IPS-NIHi7 (cell line): ENCODE results near the gene GFY.
"Not testable (repeated sequence)": the region's sequence is repeated elsewhere in the genome, so short reads cannot be mapped to it uniquely, and the experiment has no call there.

Source experiments
- DNase-seq: peaks from one replicate; pipeline ENCODE4 v3.0.0; 2012; ENCODE audit warnings: mixed read lengths; ENCODE audit errors: extremely low spot score

Gene GFY

GRCh38 chr19:49444100-49444700 lies 19.0 kb downstream of the GFY start:
- DNase-seq, result not testable (repeated sequence)

GRCh38 chr19:49445997-49446396 lies 20.8 kb downstream of the GFY start:
- no peak for DNase-seq

GRCh38 chr19:49447485-49448431 lies 22.6 kb downstream of the GFY start:
- peak; percentile 66 for DNase-seq

- no peak for DNase-seq
Measured at GRCh38 chr19:49448432-49448786, 23.2 kb downstream of the GFY start.

GRCh38 chr19:49450405-49450804 lies 25.2 kb downstream of the GFY start:
- no peak for DNase-seq

- DNase-seq, result peak; percentile 82
Measured at GRCh38 chr19:49451430-49452181, 26.4 kb downstream of the GFY start, which contains the start of gene PIH1D1. Gene PIH1D1 (minus strand): TSS chr19:49451814. CDS start chr19:49451574, 240 bp downstream.

GRCh38 chr19:49453013-49453756 lies 28.0 kb downstream of the GFY start, which contains the start of gene ALDH16A1:
Gene ALDH16A1 (plus strand): TSS chr19:49453225. CDS start chr19:49453332, 107 bp downstream.
- peak; percentile 99 for DNase-seq

GRCh38 chr19:49453757-49454240 lies 28.6 kb downstream of the GFY start:
- no peak for DNase-seq

- DNase-seq, result no peak
Measured at GRCh38 chr19:49455773-49456172, 30.6 kb downstream of the GFY start.

- no peak for DNase-seq
Measured at GRCh38 chr19:49456326-49456725, 31.1 kb downstream of the GFY start.

GRCh38 chr19:49458567-49458903 lies 33.3 kb downstream of the GFY start:
- DNase-seq, result no peak

- no peak for DNase-seq
Measured at GRCh38 chr19:49459388-49459787, 34.2 kb downstream of the GFY start.

- DNase-seq, result not testable (repeated sequence)
Measured at GRCh38 chr19:49461130-49461529, 35.9 kb downstream of the GFY start.

- no peak for DNase-seq
Measured at GRCh38 chr19:49461656-49462055, 36.5 kb downstream of the GFY start.

GRCh38 chr19:49462492-49462891 lies 37.3 kb downstream of the GFY start:
- no peak for DNase-seq

GRCh38 chr19:49463960-49464740 lies 39.0 kb downstream of the GFY start:
- DNase-seq, result no peak

- no peak for DNase-seq
Measured at GRCh38 chr19:49465371-49465770, 40.2 kb downstream of the GFY start.

- no peak for DNase-seq
Measured at GRCh38 chr19:49468199-49468598, 43.0 kb downstream of the GFY start.

GRCh38 chr19:49468746-49469447 lies 43.7 kb downstream of the GFY start:
- peak; percentile 82 for DNase-seq
